Measurements from ENCODE around the gene ZNF219. TPM values are rescaled to one million over a fixed set of nuclear protein-coding genes. Genes with fewer than 3 reads are reported as not detected.

Gene ZNF219
- total and polyA plus RNA-seq, 2 of the 13 experiments (the other 11 are each of a cell fraction or from before 2014, with no cell fraction given), result 34.5 to 36.6 TPM

GRCh38 chr14:21054123-21054767, 44.2 kb downstream of the ZNF219 start (continued):
- no peak for TF ChIP-seq KDM5B (CRISPR knock-in tag; IDR thresholded peaks at IDR 0.05; ENCODE audit: borderline replicate concordance)
- no peak; the same call in 1 of the 2 replicates for TF ChIP-seq CTCF (CRISPR knock-in tag; IDR thresholded peaks at IDR 0.05)
- no peak for TF ChIP-seq ZNF572 (CRISPR knock-in tag; IDR thresholded peaks at IDR 0.05)
- peak; percentile 95 for TF ChIP-seq HMG20B (CRISPR knock-in tag; conservative IDR thresholded peaks at IDR 0.05)
- no peak for TF ChIP-seq SRSF1 (optimal IDR thresholded peaks at IDR 0.05; ENCODE audit: low read depth, low read length)
- peak; percentile 92 for TF ChIP-seq SOX5 (CRISPR knock-in tag; IDR thresholded peaks at IDR 0.05; ENCODE audit: borderline replicate concordance)
- no peak for TF ChIP-seq ADNP (CRISPR knock-in tag; IDR thresholded peaks at IDR 0.05)
- TF ChIP-seq SMAD1 (CRISPR knock-in tag; IDR thresholded peaks at IDR 0.05; ENCODE audit: borderline replicate concordance, low read depth), result no peak
- TF ChIP-seq RXRB (CRISPR knock-in tag; IDR thresholded peaks at IDR 0.05; ENCODE audit: borderline replicate concordance), result peak; percentile 98
- TF ChIP-seq U2AF2 (IDR thresholded peaks at IDR 0.05; ENCODE audit: low read depth, low read length), result no peak
- no peak for TF ChIP-seq SMARCE1 (IDR thresholded peaks at IDR 0.05; ENCODE audit: borderline replicate concordance)
- TF ChIP-seq ZNF777 (CRISPR knock-in tag; IDR thresholded peaks at IDR 0.05), result peak; percentile 30; the same call in 1 of the 2 replicates
- no peak for TF ChIP-seq ZNF20 (CRISPR knock-in tag; IDR thresholded peaks at IDR 0.05)
- no peak for TF ChIP-seq ZFAT (CRISPR knock-in tag; conservative IDR thresholded peaks at IDR 0.05)
- no peak for TF ChIP-seq ZNF672 (CRISPR knock-in tag; IDR thresholded peaks at IDR 0.05)
- TF ChIP-seq IRX3 (CRISPR knock-in tag; IDR thresholded peaks at IDR 0.05; ENCODE audit: borderline replicate concordance, low read depth), result no peak
- TF ChIP-seq ZNF724P (CRISPR knock-in tag; IDR thresholded peaks at IDR 0.05; ENCODE audit: borderline replicate concordance), result no peak
- TF ChIP-seq ZNF414 (CRISPR knock-in tag; IDR thresholded peaks at IDR 0.05), result peak; percentile 73; the same call in 1 of the 2 replicates
- peak; percentile 76; the same call in 1 of the 2 replicates for TF ChIP-seq ZNF292 (CRISPR knock-in tag; IDR thresholded peaks at IDR 0.05; ENCODE audit: borderline replicate concordance, low read depth)
- peak; percentile 52; the same call in 1 of the 2 replicates for TF ChIP-seq ZBTB42 (CRISPR knock-in tag; IDR thresholded peaks at IDR 0.05)
- peak; percentile 64; the same call in 1 of the 2 replicates for TF ChIP-seq POLR2AphosphoS5 (IDR thresholded peaks at IDR 0.05; ENCODE audit: low read depth, low read length)
- no peak for TF ChIP-seq AGO1 (IDR thresholded peaks at IDR 0.05; ENCODE audit: low read depth, low read length, poor library complexity, severe bottlenecking)
- 0 out of 2 replicates have a peak, but pooled peaks have one; percentile 83 for TF ChIP-seq HINFP (CRISPR knock-in tag; IDR thresholded peaks at IDR 0.05; ENCODE audit: low read depth)

Data from HepG2 (cell line).